ENCODE data around the gene ZNF613.
"Not testable (repeated sequence)": the region's sequence is repeated elsewhere in the genome, so short reads cannot be mapped to it uniquely, and the experiment has no call there.

The ZNF613 gene

GRCh38 chr19:51901860-51902259, 25.4 kb upstream of the ZNF613 start:
- no peak for DNase-seq (ENCODE audit: low spot score)
- TF ChIP-seq, protein P1, sequence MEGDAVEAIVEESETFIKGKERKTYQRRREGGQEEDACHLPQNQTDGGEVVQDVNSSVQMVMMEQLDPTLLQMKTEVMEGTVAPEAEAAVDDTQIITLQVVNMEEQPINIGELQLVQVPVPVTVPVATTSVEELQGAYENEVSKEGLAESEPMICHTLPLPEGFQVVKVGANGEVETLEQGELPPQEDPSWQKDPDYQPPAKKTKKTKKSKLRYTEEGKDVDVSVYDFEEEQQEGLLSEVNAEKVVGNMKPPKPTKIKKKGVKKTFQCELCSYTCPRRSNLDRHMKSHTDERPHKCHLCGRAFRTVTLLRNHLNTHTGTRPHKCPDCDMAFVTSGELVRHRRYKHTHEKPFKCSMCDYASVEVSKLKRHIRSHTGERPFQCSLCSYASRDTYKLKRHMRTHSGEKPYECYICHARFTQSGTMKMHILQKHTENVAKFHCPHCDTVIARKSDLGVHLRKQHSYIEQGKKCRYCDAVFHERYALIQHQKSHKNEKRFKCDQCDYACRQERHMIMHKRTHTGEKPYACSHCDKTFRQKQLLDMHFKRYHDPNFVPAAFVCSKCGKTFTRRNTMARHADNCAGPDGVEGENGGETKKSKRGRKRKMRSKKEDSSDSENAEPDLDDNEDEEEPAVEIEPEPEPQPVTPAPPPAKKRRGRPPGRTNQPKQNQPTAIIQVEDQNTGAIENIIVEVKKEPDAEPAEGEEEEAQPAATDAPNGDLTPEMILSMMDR (IDR thresholded peaks at IDR 0.05; ENCODE audit: extremely low read depth, missing control alignments), result no peak

GRCh38 chr19:51903192-51903591, 24.1 kb upstream of the ZNF613 start:
- TF ChIP-seq, protein P1 (IDR thresholded peaks at IDR 0.05; ENCODE audit: extremely low read depth, missing control alignments), result no peak
- no peak for DNase-seq (ENCODE audit: low spot score)

DNA sequence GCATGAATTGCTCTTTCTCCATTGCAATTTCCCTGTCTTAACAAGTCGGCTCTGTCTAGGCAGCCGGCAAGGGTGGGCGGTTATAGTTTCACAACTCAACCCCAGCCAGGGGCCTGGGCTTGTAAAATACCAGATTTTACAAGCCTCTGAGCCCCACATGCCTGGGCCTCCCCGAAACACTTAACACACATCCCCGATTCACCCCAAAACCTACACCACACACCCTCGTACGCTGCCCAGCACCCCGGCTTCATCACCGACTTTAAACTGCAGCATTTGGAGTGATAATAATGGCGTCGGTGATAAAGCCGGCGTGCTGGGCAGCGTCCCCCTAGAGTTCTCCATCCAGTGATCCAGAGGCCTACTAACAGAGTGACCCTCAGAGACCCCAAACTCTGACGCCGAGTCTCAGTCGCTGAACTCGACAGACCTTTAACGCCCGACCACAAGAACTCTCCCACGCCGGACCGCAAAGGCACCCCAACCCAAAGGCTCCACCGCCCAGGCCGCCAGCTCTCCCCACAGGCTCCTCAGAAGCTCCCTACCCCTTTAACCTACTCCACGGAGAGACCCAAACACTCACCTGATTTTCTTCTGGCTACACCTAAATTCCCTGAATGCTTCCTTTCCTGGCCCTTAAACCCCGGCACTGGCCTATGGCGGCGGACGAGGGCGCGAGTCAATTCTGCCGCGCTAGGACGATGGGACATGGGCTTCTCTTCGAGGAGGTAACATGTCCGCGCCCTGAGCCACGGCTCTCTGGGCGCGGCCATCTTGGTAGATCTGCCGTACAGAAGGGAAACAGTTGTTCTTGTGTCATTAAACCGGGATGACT, 22.7 kb upstream of the ZNF613 start, which contains the start of gene ZNF649:
Gene ZNF649, minus strand, starts transcription at position 687 of the 835 bp plus-strand sequence. CDS start 4,910 bp downstream, outside the sequence.
- DNase-seq (ENCODE audit: low spot score), result peak; percentile 83
- TF ChIP-seq, protein P1 (IDR thresholded peaks at IDR 0.05; ENCODE audit: extremely low read depth, missing control alignments), result no peak

DNA sequence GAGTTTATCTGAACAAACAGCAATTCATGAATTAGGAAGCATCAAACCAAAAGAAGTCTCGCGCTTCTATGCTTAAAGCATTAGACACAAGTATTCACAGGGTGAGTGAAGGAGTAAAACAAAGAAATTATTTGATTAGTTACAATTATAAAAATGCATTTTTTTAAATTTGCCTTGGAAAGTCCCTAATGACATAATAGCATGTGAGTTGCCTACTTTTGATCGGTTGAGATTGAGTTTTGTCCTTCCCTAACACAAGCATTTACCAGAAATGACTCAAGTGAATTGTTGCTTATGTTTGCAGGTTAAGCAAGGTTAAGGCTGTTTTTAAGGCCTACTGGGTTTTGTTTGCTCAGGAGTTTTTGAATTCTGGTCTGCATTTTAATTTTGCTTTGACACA, 22.1 kb upstream of the ZNF613 start:
- no peak for DNase-seq (ENCODE audit: low spot score)
- TF ChIP-seq, protein P1 (IDR thresholded peaks at IDR 0.05; ENCODE audit: extremely low read depth, missing control alignments), result no peak

GRCh38 chr19:51905639-51906038, 21.6 kb upstream of the ZNF613 start:
- not testable (repeated sequence) for DNase-seq (ENCODE audit: low spot score)

DNA sequence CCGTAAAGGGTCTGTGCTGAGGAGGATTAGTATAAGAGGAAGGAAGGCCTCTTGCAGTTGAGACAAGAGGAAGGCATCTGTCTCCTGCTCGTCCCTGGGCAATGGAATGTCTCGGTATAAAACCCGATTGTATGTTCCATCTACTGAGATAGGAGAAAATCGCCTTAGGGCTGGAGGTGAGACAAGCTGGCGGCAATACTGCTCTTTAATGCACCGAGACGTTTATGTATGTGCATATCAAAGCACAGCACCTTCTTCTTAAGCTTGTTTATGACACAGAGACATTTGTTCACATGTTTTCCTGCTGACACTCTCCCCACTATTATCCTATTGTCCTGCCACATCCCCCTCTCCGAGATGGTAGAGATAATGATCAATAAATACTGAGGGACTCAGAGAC, 21.2 kb upstream of the ZNF613 start:
- not testable (repeated sequence) for DNase-seq (ENCODE audit: low spot score)

GRCh38 chr19:51907981-51908380, 19.3 kb upstream of the ZNF613 start:
- not testable (repeated sequence) for DNase-seq (ENCODE audit: low spot score)

- TF ChIP-seq, protein P1 (IDR thresholded peaks at IDR 0.05; ENCODE audit: extremely low read depth, missing control alignments), result no peak
- no peak for DNase-seq (ENCODE audit: low spot score)
Observed at GRCh38 chr19:51915324-51915867, 11.9 kb upstream of the ZNF613 start.

- DNase-seq (ENCODE audit: low spot score), result no peak
- TF ChIP-seq, protein P1 (IDR thresholded peaks at IDR 0.05; ENCODE audit: extremely low read depth, missing control alignments), result no peak
Observed at GRCh38 chr19:51916167-51916566, 11.1 kb upstream of the ZNF613 start.

All from GM20000 (cell line).